Skeletal muscle tissue (tissue), 4 donors: Measurements from ENCODE around the gene HNRNPK. TPM values are rescaled to one million over a fixed set of nuclear protein-coding genes. Genes with fewer than 3 reads are reported as not detected.

Experiments
- H3K27ac ChIP-seq: one replicate; pipeline ENCODE4 v1.7.0; 2013; ENCODE audit warnings: mild to moderate bottlenecking, low read depth, low read length, inconsistent platforms
- H3K27me3 ChIP-seq, 3 donors: one replicate each; pipeline ENCODE4 v1.7.0; 2013; ENCODE audit warnings: low read length in 3 of 3; ENCODE audit not compliant: control insufficient read depth in 3 of 3, insufficient read depth in 3 of 3
- H3K36me3 ChIP-seq, 3 donors: one replicate each; pipeline ENCODE4 v1.7.0; 2013; ENCODE audit warnings: low read length in 3 of 3; ENCODE audit not compliant: control insufficient read depth in 3 of 3, insufficient read depth in 3 of 3
- H3K4me1 ChIP-seq, 3 donors: one replicate each; pipeline ENCODE4 v1.7.0; 2013; ENCODE audit warnings: low read length in 3 of 3, mild to moderate bottlenecking in 3 of 3; ENCODE audit not compliant: control insufficient read depth in 3 of 3, insufficient read depth in 3 of 3
- H3K4me3 ChIP-seq, 3 donors: one replicate each; pipeline ENCODE4 v1.7.0; 2013; ENCODE audit warnings: low read length in 3 of 3
- H3K9ac ChIP-seq, 3 donors: one replicate each; pipeline ENCODE4 v1.7.0; 2013; ENCODE audit warnings: low read length in 3 of 3, mild to moderate bottlenecking in 3 of 3, moderate library complexity in 2 of 3, low read depth in 1 of 3
- H3K9me3 ChIP-seq, 3 donors: one replicate each; pipeline ENCODE4 v1.7.0; 2013; ENCODE audit warnings: low read length in 3 of 3; ENCODE audit not compliant: control insufficient read depth in 3 of 3
- total RNA-seq: library from RNA; depleted of rRNA; stranded (reverse); fragments of >200 nt; gene quantifications from one replicate; pipeline ENCODE4 v1.2.3, GENCODE V29; 2014
- donor health status: Osteomylitis.

HNRNPK gene
- total RNA-seq, 1 donor from 2014 or later, result 446 TPM

DNA sequence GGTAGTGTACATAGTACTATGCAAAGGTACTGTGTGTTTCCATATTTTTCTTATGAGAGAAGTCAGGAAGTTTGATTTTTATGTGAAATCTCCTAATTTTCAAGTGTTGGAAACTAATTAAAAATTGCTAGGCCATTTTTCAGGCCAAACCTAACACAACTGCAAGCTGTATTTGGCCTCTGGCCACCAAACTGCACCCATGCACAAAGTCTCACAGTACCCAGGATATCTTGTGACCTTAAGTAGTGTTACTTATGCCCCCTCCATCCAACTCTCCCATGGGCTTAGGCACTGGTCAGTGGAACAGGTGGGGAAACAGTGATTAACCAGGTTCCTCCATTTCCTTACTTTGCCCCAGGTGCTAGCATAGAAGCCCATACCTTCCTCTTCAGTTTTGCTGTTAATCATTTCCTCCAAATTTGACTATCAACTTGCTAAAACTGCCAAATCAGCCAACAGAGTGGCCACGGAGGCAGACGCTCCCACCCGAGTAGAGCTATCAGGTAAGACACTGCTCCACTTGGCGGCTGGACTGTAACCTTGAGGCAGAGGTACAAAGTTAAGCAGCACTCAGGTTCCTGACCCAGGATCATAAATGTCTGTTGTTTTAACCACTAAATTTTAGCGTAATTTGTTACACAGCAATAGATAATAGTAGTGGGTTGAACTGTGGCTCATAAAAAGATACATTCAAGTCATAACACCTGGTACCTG lies 39.3 kb downstream of the HNRNPK start:
- Histone ChIP-seq H3K36me3 (peaks cover 3 to 30% (median 28%) of the 10 kb centered on the region in 3 donors), H3K9ac (peak overlapping the region in 1 of 3 donors; percentile 20), H3K4me1 (peaks cover 0 to 11% (median 2%) of the 10 kb centered on the region in 3 donors), H3K27me3 (no peaks in the 10 kb centered on the region), H3K27ac (no peak overlapping the region), H3K9me3 (no peaks in the 10 kb centered on the region), H3K4me3 (no peak overlapping the region)

- H3K9me3 ChIP-seq, result no peaks in the 10 kb centered on the region
- H3K36me3 ChIP-seq, result peaks cover 0 to 26% (median 17%) of the 10 kb centered on the region in 3 donors
- H3K4me3 ChIP-seq, result no peak overlapping the region
- no peak overlapping the region for H3K9ac ChIP-seq
- peaks cover 8 to 28% (median 11%) of the 10 kb centered on the region in 3 donors for H3K4me1 ChIP-seq
- no peaks in the 10 kb centered on the region for H3K27me3 ChIP-seq
- no peak overlapping the region for H3K27ac ChIP-seq
Observed at GRCh38 chr9:83937861-83938455, 42.1 kb downstream of the HNRNPK start.

GRCh38 chr9:83936523-83936922 lies 43.5 kb downstream of the HNRNPK start:
- Histone ChIP-seq H3K27ac (no peak overlapping the region), H3K27me3 (no peaks in the 10 kb centered on the region), H3K9ac (no peak overlapping the region), H3K4me3 (no peak overlapping the region), H3K36me3 (peaks cover 0 to 21% (median 11%) of the 10 kb centered on the region in 3 donors), H3K9me3 (no peaks in the 10 kb centered on the region), H3K4me1 (peaks cover 8 to 28% (median 11%) of the 10 kb centered on the region in 3 donors)

- Histone ChIP-seq H3K9me3 (no peaks in the 10 kb centered on the region), H3K4me3 (no peak overlapping the region), H3K27ac (no peak overlapping the region), H3K36me3 (peaks cover 0 to 13% (median 3%) of the 10 kb centered on the region in 3 donors), H3K9ac (no peak overlapping the region), H3K27me3 (no peaks in the 10 kb centered on the region), H3K4me1 (peaks cover 8 to 28% (median 11%) of the 10 kb centered on the region in 3 donors)
Observed at GRCh38 chr9:83935276-83935935, 44.6 kb downstream of the HNRNPK start.

GRCh38 chr9:83934569-83935275 lies 45.3 kb downstream of the HNRNPK start:
- H3K36me3 ChIP-seq, result peaks cover 0 to 10% (median 3%) of the 10 kb centered on the region in 3 donors
- H3K9ac ChIP-seq, result peak overlapping the region in 1 of 3 donors; percentile 32
- no peaks in the 10 kb centered on the region for H3K27me3 ChIP-seq
- H3K27ac ChIP-seq, result no peak overlapping the region
- H3K4me3 ChIP-seq, result no peak overlapping the region
- H3K4me1 ChIP-seq, result peaks cover 8 to 28% (median 11%) of the 10 kb centered on the region in 3 donors
- H3K9me3 ChIP-seq, result no peaks in the 10 kb centered on the region

- Histone ChIP-seq H3K27ac (no peak overlapping the region), H3K9me3 (no peaks in the 10 kb centered on the region), H3K4me1 (peaks cover 8 to 28% (median 11%) of the 10 kb centered on the region in 3 donors), H3K4me3 (no peak overlapping the region), H3K9ac (no peak overlapping the region), H3K36me3 (peaks cover 0 to 2% (median 0%) of the 10 kb centered on the region in 3 donors), H3K27me3 (no peaks in the 10 kb centered on the region)
Observed at GRCh38 chr9:83933790-83934189, 46.2 kb downstream of the HNRNPK start.

GRCh38 chr9:83932851-83933250 lies 47.2 kb downstream of the HNRNPK start:
- no peaks in the 10 kb centered on the region for H3K9me3 ChIP-seq
- H3K27me3 ChIP-seq, result no peaks in the 10 kb centered on the region
- H3K4me1 ChIP-seq, result peaks cover 8 to 28% (median 11%) of the 10 kb centered on the region in 3 donors
- no peaks in the 10 kb centered on the region for H3K36me3 ChIP-seq
- no peak overlapping the region for H3K9ac ChIP-seq
- H3K4me3 ChIP-seq, result no peak overlapping the region
- H3K27ac ChIP-seq, result no peak overlapping the region

- H3K4me3 ChIP-seq, result no peak overlapping the region
- no peak overlapping the region for H3K27ac ChIP-seq
- no peaks in the 10 kb centered on the region for H3K9me3 ChIP-seq
- H3K4me1 ChIP-seq, result peaks cover 8 to 27% (median 11%) of the 10 kb centered on the region in 3 donors
- H3K9ac ChIP-seq, result no peak overlapping the region
- H3K36me3 ChIP-seq, result no peaks in the 10 kb centered on the region
- no peaks in the 10 kb centered on the region for H3K27me3 ChIP-seq
Observed at GRCh38 chr9:83932011-83932410, 48.0 kb downstream of the HNRNPK start.

- no peak overlapping the region for H3K4me3 ChIP-seq
- no peaks in the 10 kb centered on the region for H3K27me3 ChIP-seq
- no peak overlapping the region for H3K9ac ChIP-seq
- H3K4me1 ChIP-seq, result peaks cover 8 to 17% (median 9%) of the 10 kb centered on the region in 3 donors
- no peaks in the 10 kb centered on the region for H3K9me3 ChIP-seq
- H3K27ac ChIP-seq, result no peak overlapping the region
- no peaks in the 10 kb centered on the region for H3K36me3 ChIP-seq
Observed at GRCh38 chr9:83930881-83931280, 49.1 kb downstream of the HNRNPK start.
